Stimulated activated CD4-positive, alpha-beta T cell treated with anti-CD3 and anti-CD28 coated beads, TNF-alpha, amount 100 ng/mL, for 48 hours (primary cell): Measurements from ENCODE around the gene CMSS1.

Experiments used
- DNase-seq, 3 donors: peaks; one replicate each; pipeline ENCODE4 v3.0.0-alpha.2; 2020; ENCODE audit warnings: low read depth in 3 of 3

CMSS1 gene

GRCh38 chr3:99933971-99934750 lies 116.5 kb downstream of the CMSS1 start:
- no peak for DNase-seq

- no peak for DNase-seq
Observed at GRCh38 chr3:99934975-99935797, 117.5 kb downstream of the CMSS1 start.

- no peak for DNase-seq
Observed at GRCh38 chr3:99938270-99938911, 120.7 kb downstream of the CMSS1 start.

GRCh38 chr3:99939876-99940275 lies 122.2 kb downstream of the CMSS1 start:
- DNase-seq: no peak

GRCh38 chr3:99940350-99940749 lies 122.7 kb downstream of the CMSS1 start:
- DNase-seq: no peak

- DNase-seq: no peak
Observed at GRCh38 chr3:99941211-99941610, 123.5 kb downstream of the CMSS1 start.

GRCh38 chr3:99943931-99944761 lies 126.5 kb downstream of the CMSS1 start:
- DNase-seq: no peak

- DNase-seq: no peak
Observed at GRCh38 chr3:99945328-99945995, 127.8 kb downstream of the CMSS1 start.

GRCh38 chr3:99947356-99947755 lies 129.7 kb downstream of the CMSS1 start:
- DNase-seq: no peak

GRCh38 chr3:99948467-99949089 lies 130.9 kb downstream of the CMSS1 start:
- no peak for DNase-seq

GRCh38 chr3:99949956-99950670 lies 132.5 kb downstream of the CMSS1 start:
- DNase-seq: no peak

- DNase-seq: no peak
Observed at GRCh38 chr3:99950921-99951320, 133.3 kb downstream of the CMSS1 start.

- DNase-seq: no peak
Observed at GRCh38 chr3:99951701-99952100, 134.0 kb downstream of the CMSS1 start.

GRCh38 chr3:99952306-99952705 lies 134.6 kb downstream of the CMSS1 start:
- no peak for DNase-seq

- DNase-seq: no peak
Observed at GRCh38 chr3:99953596-99953995, 135.9 kb downstream of the CMSS1 start.

GRCh38 chr3:99954914-99955644 lies 137.4 kb downstream of the CMSS1 start:
- DNase-seq: no peak

- DNase-seq: no peak
Observed at GRCh38 chr3:99955773-99956562, 138.3 kb downstream of the CMSS1 start.

GRCh38 chr3:99957151-99957796 lies 139.6 kb downstream of the CMSS1 start:
- DNase-seq: no peak
